Left lung (tissue), 10 donors: Measurements from ENCODE around the gene PPP5C. TPM values are rescaled to one million over a fixed set of nuclear protein-coding genes. Genes with fewer than 3 reads are reported as not detected.
A peak's percentile ranks its signal among the peaks of the same experiment; 100 is the strongest.

Experiments
- ATAC-seq: fragments of 200-7000 bp; cut with Tn5 transposase; one replicate; pipeline ENCODE4 v1.9.1; 2020; ENCODE audit warnings: moderate library complexity
- DNase-seq, 4 donors: peaks; one replicate each; pipeline ENCODE4 v3.0.0-alpha.2; 2013 to 2020
- H3K27ac ChIP-seq, 2 donors: fragments of 200-600 bp; sonication (generic) in 1 of 2; one replicate each; pipeline versions ENCODE4 v1.5.0 to v1.8.0; 2020 to 2021
- H3K27me3 ChIP-seq, 2 donors: fragments of 200-600 bp; sonication (generic) in 1 of 2; one replicate each; pipeline versions ENCODE4 v1.5.0 to v1.8.0; 2020 to 2021
- H3K36me3 ChIP-seq, 2 donors: fragments of 200-600 bp; sonication (generic) in 1 of 2; one replicate each; pipeline versions ENCODE4 v1.5.0 to v1.8.0; 2020 to 2021
- H3K4me1 ChIP-seq, 2 donors: fragments of 200-600 bp; one replicate each; pipeline ENCODE4 v1.8.0; 2021
- H3K4me3 ChIP-seq, 2 donors: fragments of 200-600 bp; sonication (generic) in 1 of 2; one replicate each; pipeline versions ENCODE4 v1.5.0 to v1.8.0; 2020 to 2021; ENCODE audit warnings: mild to moderate bottlenecking in 1 of 2
- H3K9me3 ChIP-seq, 2 donors: fragments of 200-600 bp; sonication (generic) in 1 of 2; one replicate each; pipeline versions ENCODE4 v1.5.0 to v1.8.0; 2020 to 2021
- intact Hi-C, 2 donors: fragments of 100-400 bp; cut with DNase I; formaldehyde crosslinking; loops; one replicate each; pipeline versions ENCODE4 v1.11.2 to v1.14.2; 2022
- polyA plus RNA-seq, 6 donors: library from polyadenylated mRNA; unstranded; fragments of 120-200 nt; gene quantifications; one replicate each; pipeline ENCODE4 v1.2.1, GENCODE V29; 2013; ENCODE audit not compliant: insufficient read length in 6 of 6
- total RNA-seq, 2 donors: library from RNA; stranded (reverse); fragmentation: NEBNext Ultra II Directional; extraction: Animal tissue kit (Norgen Biotek cat#: 25700); gene quantifications; one replicate each; pipeline ENCODE4 v1.2.1, GENCODE V29; 2021
- TF ChIP-seq, protein P1 (sequence below), 2 donors: fragments of 200-600 bp; sonication (generic) in 1 of 2; IDR thresholded peaks; one replicate each; pipeline versions ENCODE4 v1.5.0 to v1.8.0; 2021; ENCODE audit warnings: antibody characterized with exemption in 2 of 2
- donor health status: DM: no; HTN: yes; CAD: no.
- donor health status: DM: no; HTN: no; CAD: no.

Gene PPP5C
- total and polyA plus RNA-seq, 8 donors = 52.6 to 114 (median 98.3) TPM

DNA sequence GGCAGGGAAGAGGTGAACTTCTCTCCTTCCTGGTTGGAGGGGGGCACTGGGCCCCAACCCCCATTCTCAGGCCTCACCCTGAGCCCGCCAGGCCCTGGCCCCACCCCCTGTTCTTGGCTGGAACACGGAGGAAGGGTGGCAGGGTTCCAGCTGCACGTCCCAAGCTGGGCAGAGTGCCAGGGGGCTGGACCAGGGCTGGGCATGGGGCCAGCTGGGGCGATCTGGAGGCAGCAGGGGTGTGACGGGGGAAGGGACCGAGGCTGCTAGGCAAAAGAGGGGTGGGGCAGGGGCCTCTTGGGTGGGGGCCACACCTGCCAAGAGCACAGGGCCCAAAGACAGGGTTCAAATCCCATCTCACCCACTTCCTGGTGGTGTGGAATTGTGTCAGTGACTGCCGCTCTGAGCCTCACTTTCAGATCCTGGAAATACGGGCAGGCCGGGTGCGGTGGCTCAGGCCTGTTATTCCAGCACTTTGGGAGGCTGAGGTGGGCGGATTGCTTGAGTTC, 47.8 kb upstream of the PPP5C start:
- Histone ChIP-seq H3K36me3 (peaks cover 0 to 8% of the 10 kb centered on the region in 2 donors), H3K27me3 (peaks cover 0 to 34% of the 10 kb centered on the region in 2 donors), H3K27ac (peak overlapping the region; percentile 83 to 87), H3K9me3 (no peaks in the 10 kb centered on the region), H3K4me1 (peaks cover 32 to 68% of the 10 kb centered on the region in 2 donors), H3K4me3 (peak overlapping the region; percentile 19 to 47)
- intact Hi-C loops = no loop called here
- DNase-seq = peak; percentile 92 to 98 (median 95)
- TF ChIP-seq, protein P1, sequence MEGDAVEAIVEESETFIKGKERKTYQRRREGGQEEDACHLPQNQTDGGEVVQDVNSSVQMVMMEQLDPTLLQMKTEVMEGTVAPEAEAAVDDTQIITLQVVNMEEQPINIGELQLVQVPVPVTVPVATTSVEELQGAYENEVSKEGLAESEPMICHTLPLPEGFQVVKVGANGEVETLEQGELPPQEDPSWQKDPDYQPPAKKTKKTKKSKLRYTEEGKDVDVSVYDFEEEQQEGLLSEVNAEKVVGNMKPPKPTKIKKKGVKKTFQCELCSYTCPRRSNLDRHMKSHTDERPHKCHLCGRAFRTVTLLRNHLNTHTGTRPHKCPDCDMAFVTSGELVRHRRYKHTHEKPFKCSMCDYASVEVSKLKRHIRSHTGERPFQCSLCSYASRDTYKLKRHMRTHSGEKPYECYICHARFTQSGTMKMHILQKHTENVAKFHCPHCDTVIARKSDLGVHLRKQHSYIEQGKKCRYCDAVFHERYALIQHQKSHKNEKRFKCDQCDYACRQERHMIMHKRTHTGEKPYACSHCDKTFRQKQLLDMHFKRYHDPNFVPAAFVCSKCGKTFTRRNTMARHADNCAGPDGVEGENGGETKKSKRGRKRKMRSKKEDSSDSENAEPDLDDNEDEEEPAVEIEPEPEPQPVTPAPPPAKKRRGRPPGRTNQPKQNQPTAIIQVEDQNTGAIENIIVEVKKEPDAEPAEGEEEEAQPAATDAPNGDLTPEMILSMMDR (IDR thresholded peaks at IDR 0.05) = no peak
- peak; percentile 79 for ATAC-seq

DNA sequence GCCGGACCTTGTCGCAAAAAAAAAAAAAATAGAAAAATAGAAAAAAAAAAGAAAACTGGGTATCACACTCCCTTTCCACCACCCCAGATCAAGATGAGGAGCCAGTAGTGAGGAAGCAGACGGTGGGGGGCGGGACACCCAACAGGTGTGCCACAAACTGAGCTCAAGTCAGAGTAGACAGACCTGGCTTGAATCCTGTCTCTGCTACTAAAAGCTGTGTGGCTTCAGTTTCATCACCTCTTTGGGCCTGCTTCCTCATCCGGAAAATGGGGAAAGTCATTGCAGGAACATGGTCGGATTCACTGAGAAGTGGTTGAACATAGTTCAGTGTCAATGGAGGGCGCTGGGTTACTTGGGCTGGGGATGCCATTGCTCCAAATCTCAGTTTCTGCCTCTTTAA, 47.2 kb upstream of the PPP5C start:
- peaks cover 0 to 34% of the 10 kb centered on the region in 2 donors for H3K27me3 ChIP-seq
- H3K4me3 ChIP-seq = peak overlapping the region in 1 of 2 donors; percentile 47
- peak overlapping the region; percentile 83 to 87 for H3K27ac ChIP-seq
- no peaks in the 10 kb centered on the region for H3K9me3 ChIP-seq
- no peak for DNase-seq
- peaks cover 0 to 9% of the 10 kb centered on the region in 2 donors for H3K36me3 ChIP-seq
- intact Hi-C loops = no loop called here
- peaks cover 32 to 68% of the 10 kb centered on the region in 2 donors for H3K4me1 ChIP-seq
- ATAC-seq = no peak
- TF ChIP-seq, protein P1 (IDR thresholded peaks at IDR 0.05) = no peak

DNA sequence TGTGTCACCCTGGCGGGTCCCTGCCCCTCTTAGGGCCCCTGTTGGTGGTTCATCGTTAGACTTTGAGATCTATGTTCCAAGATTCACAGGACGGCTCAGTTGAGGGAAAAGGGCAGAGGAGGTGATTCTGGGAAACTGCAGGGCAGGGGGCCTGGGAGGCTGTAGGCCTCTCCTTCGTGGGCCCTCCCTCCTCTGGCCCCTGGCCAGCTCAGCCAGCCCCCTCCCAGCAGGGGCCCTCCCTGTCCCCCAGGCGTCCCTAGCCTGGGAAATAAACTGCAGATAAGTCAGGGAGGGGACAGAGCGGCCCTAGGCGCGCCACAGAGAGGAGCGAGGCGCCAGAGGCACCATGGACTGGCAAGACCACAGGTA, 43.6 kb upstream of the PPP5C start:
- peaks cover 0 to 13% of the 10 kb centered on the region in 2 donors for H3K9me3 ChIP-seq
- intact Hi-C loops = no loop called here
- H3K4me1 ChIP-seq = peaks cover 27 to 50% of the 10 kb centered on the region in 2 donors
- no peak for ATAC-seq
- peaks cover 0 to 32% of the 10 kb centered on the region in 2 donors for H3K36me3 ChIP-seq
- H3K27me3 ChIP-seq = peaks cover 0 to 13% of the 10 kb centered on the region in 2 donors
- DNase-seq = peak in 1 of 4 donors; percentile 51
- peak overlapping the region; percentile 42 to 68 for H3K27ac ChIP-seq
- TF ChIP-seq, protein P1 (IDR thresholded peaks at IDR 0.05) = no peak
- H3K4me3 ChIP-seq = peak overlapping the region in 1 of 2 donors; percentile 16

DNA sequence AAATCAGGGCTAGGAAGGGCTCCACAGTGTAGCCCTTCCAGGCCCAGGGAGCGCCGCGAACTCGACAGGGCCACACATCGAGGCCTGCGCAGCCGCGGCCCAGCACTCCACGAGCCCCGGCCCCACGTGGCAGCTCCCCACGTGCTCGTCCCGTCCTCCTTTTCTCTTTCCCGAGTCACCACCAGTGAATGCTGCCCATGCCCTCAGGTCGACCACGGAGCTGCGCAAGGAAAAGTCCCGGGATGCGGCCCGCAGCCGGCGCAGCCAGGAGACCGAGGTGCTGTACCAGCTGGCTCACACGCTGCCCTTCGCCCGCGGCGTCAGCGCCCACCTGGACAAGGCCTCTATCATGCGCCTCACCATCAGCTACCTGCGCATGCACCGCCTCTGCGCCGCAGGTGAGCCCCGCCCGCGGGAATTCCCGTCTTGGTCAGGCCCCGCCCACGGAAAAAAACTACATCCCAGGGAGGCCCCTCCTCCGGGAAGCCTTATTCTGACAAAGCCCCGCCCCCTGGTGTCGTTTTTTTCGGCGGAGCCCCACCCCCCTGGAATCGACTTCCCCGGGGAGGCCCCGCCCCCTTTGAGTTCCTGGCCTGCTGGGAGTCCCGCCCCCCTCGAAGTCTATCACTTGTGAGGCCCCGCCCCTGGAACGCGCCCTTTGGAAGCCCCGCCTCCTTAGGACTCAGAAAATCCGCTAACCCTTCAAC, 43.0 kb upstream of the PPP5C start:
- Histone ChIP-seq H3K9me3 (peaks cover 0 to 13% of the 10 kb centered on the region in 2 donors), H3K4me3 (peak overlapping the region in 1 of 2 donors; percentile 16), H3K27me3 (peaks cover 0 to 8% of the 10 kb centered on the region in 2 donors), H3K36me3 (peaks cover 0 to 37% of the 10 kb centered on the region in 2 donors), H3K27ac (peak overlapping the region; percentile 42 to 68), H3K4me1 (peaks cover 22 to 45% of the 10 kb centered on the region in 2 donors)
- ATAC-seq (peak; percentile 71), DNase-seq (peak in 3 of 4 donors; percentile 77 to 89 (median 79))
- TF ChIP-seq, protein P1 (IDR thresholded peaks at IDR 0.05) = no peak
- intact Hi-C loops = no loop called here

DNA sequence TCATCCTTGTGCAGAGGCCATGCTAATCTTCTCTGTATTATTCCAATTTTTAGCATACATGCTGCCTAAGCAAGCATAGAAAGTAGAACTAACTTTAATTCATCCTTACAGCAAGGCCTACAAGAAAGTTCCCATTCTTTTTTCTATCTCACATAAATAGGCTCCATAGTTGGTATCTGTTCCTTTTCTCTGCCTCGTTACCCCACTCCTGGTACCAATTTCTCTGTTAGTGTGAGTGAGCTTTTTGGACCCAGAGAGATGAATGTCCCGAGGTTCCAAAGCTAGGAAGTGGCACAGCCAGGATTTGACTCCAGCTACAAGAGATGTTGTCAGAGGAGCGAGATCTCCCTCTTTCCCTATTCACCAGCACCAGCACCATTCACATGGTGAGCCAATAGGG, 40.4 kb upstream of the PPP5C start:
- intact Hi-C loops = no loop called here
- Histone ChIP-seq H3K4me3 (no peak overlapping the region), H3K9me3 (peaks cover 0 to 13% of the 10 kb centered on the region in 2 donors), H3K27me3 (no peaks in the 10 kb centered on the region), H3K27ac (peak overlapping the region in 1 of 2 donors; percentile 5), H3K4me1 (peaks cover under 1 to 19% of the 10 kb centered on the region in 2 donors), H3K36me3 (peaks cover 0 to 58% of the 10 kb centered on the region in 2 donors)
- TF ChIP-seq, protein P1 (IDR thresholded peaks at IDR 0.05) = no peak
- ATAC-seq (no peak), DNase-seq (no peak)
